Neuron (in vitro differentiated cells): Measurements from ENCODE around the gene AHRR.

ENCODE experiments used
- H2AFZ ChIP-seq: one replicate; pipeline ENCODE4 v1.6.1; 2013; ENCODE audit warnings: low read depth, mild to moderate bottlenecking, inconsistent platforms, low read length, moderate library complexity
- H3K27me3 ChIP-seq: one replicate; pipeline ENCODE4 v1.6.1; 2013; ENCODE audit warnings: low read length; ENCODE audit not compliant: insufficient read depth
- H3K36me3 ChIP-seq: one replicate; pipeline ENCODE4 v1.6.1; 2013; ENCODE audit warnings: low read length; ENCODE audit not compliant: insufficient read depth
- H3K4me1 ChIP-seq: one replicate; pipeline ENCODE4 v1.6.1; 2013; ENCODE audit warnings: low read length; ENCODE audit not compliant: insufficient read depth
- H3K4me3 ChIP-seq: 2 replicates; pipeline ENCODE4 v1.5.1; 2013; ENCODE audit warnings: mild to moderate bottlenecking, low read length, moderate library complexity
- H3K9me3 ChIP-seq: one replicate; pipeline ENCODE4 v1.6.1; 2013; ENCODE audit warnings: low read length

Gene AHRR

DNA sequence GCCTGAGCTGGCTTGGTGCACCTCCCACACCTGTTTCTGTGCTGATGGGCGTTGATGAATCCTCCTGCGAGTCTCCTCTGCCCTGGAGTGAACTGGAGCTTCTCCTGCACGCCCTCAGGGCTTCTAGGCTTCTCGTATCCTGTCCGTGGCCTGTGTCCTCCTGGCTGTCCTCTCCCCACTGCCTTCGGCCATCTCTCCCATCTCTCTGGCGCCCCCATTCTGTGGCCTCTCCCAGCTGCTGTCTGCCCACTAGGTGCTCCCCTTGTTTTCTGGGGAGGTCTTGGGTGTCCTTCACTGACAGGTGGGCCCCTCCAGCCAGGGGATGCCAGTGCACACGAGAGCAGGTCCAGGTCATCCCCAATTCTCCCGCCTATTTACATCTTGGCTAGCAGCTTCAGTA, 28.8 kb downstream of the AHRR start:
- no peak overlapping the region for H3K4me3 ChIP-seq
- peaks cover 12% of the 10 kb centered on the region for H3K4me1 ChIP-seq
- H3K36me3 ChIP-seq, result no peaks in the 10 kb centered on the region
- no peaks in the 10 kb centered on the region for H3K27me3 ChIP-seq
- no peak overlapping the region for H2AFZ ChIP-seq
- H3K9me3 ChIP-seq, result no peaks in the 10 kb centered on the region

DNA sequence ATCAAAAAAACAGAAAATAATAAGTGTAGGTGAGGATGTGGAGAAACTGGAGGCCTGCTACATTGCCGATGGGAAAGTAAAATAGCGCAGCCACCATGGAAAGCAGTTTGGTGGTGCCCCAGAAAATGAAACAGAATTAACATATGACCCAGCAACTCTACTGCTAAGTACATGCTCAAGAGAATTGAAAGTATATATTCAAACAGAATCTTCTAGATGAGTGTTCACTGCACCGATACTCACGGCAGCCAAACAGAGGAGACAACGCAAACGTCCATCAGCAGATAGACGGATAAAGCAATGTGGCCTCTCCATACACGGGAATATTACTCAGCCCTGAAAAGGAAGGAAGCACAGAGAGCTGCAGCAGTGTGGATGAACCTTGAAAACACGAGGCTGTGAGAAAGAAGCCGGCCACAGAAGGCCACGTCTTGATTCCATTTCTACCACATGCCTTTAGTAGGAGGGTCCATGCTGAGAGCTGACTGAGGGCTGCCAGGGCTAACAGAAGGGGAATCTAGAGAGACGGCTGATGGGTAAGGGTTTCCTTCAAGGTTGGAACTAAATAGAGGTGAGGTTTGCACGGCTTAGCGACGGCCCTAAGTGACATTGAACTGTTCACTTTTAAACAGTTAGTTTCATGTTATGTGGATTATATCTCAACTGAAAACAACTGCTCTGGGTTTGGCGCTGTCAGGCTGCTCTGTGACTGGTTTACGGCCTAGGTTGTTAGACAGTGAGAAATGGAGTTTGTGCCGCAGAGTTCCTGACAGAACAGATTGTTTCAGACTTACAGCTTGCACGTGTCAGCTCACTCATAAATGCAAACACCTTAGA, 29.8 kb downstream of the AHRR start:
- H3K9me3 ChIP-seq, result no peaks in the 10 kb centered on the region
- no peaks in the 10 kb centered on the region for H3K36me3 ChIP-seq
- no peak overlapping the region for H2AFZ ChIP-seq
- H3K27me3 ChIP-seq, result no peaks in the 10 kb centered on the region
- H3K4me1 ChIP-seq, result peaks cover 5% of the 10 kb centered on the region
- no peak overlapping the region for H3K4me3 ChIP-seq

DNA sequence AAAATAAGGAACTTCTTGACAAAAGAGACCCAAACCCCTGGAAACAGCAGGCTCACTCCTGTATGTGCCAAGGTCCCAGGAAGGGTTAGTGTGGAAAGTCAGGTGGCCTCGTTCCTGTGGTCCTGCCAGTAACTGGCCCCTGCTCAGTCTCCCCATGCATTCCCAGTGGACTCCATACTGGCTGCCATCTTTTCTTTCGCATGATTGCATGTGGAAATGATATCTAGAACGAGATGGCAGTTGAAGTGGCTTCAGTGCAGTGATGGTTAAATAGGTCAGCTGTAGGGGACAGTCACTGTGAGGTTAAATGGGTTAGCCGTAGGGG, 30.4 kb downstream of the AHRR start:
- H3K4me3 ChIP-seq, result no peak overlapping the region
- H3K9me3 ChIP-seq, result no peaks in the 10 kb centered on the region
- no peak overlapping the region for H2AFZ ChIP-seq
- peaks cover 5% of the 10 kb centered on the region for H3K4me1 ChIP-seq
- no peaks in the 10 kb centered on the region for H3K36me3 ChIP-seq
- H3K27me3 ChIP-seq, result no peaks in the 10 kb centered on the region

DNA sequence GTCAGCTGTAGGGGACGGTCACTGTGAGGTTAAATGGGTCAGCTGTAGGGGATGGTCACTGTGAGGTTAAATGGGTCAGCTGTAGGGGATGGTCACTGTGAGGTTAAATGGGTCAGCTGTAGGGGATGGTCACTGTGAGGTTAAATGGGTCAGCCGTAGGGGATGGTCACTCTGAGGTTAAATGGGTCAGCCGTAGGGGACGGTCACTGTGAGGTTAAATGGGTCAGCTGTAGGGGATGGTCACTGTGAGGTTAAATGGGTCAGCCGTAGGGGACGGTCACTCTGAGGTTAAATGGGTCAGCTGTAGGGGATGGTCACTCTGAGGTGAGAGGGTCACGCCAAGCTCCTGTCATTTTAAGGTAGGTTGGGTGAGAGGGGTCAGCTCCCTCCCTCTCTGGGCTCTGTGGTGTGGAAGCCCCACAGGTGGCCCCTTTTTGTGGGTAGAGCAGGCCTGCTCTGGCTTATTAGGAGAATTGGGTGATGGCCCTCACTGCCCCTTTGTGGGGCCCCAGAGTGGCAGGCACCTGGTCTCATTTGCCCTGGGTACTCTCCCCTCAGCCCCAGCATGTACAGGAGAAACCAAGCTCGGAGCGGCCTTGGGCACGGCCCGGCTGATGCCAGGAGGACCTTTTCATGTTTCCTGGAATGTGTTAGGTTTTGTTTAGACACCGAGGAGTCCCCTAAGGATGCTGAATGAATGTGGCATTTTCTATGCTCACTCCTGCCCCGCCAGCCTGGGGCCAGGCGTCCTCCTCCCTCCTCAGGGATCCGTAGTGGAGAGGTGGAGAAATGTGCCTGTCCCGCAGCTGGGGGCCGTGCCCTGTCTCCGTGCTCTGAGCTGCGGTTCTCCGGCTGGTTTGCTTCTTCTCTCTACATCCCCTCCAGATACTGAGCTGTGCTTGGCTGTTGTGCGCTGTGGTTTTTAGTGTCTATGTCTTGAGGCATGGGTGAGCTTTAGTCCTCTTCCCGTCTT, 31.4 kb downstream of the AHRR start:
- Histone ChIP-seq H3K4me1 (peaks cover 5% of the 10 kb centered on the region), H3K27me3 (no peaks in the 10 kb centered on the region), H3K36me3 (no peaks in the 10 kb centered on the region), H3K9me3 (no peaks in the 10 kb centered on the region), H3K4me3 (no peak overlapping the region), H2AFZ (no peak overlapping the region)

DNA sequence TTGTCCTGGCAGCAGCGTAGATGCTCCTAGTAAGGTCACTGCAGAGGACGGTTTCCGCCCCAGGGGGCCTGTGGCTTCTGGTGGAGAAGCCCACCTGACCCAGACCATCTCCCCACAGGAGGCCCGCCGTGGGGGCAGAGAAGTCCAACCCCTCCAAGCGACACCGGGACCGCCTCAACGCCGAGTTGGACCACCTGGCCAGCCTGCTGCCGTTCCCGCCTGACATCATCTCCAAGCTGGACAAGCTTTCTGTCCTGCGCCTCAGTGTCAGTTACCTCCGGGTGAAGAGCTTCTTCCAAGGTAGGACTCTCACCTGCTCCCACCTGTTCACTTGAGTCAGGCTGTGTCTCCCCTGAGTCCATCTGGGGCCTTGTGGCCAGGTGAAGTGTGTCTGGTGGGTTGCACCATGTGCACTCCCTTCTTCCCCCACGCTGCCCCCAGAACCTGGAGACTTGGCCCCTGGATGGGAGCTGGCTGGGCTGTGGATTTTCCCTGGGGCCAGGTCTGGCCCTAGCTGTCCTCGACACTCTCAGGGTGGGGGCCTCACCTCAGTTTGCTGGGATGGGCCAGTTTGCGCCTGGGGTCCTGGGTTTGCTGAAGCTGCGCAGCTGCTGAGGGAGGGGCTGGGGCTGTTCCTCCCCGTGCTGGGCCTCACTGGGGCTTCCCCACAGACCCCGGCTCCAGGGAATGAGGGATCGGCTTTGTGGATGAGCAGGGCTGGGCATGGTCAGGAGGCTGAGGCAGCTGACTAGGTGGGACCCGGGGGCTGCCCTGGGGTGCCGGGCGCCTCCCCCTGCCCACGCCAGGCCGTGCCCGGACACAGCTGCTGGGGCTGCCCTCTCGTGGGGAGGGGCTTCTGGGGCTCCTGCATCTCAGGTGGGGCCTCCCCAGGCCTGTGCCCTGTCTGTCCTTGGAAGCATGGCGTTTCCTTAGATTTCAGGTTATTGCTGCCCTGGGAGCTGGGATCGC, 32.4 kb downstream of the AHRR start:
- Histone ChIP-seq H2AFZ (no peak overlapping the region), H3K27me3 (no peaks in the 10 kb centered on the region), H3K36me3 (no peaks in the 10 kb centered on the region), H3K9me3 (no peaks in the 10 kb centered on the region), H3K4me3 (no peak overlapping the region), H3K4me1 (peaks cover 5% of the 10 kb centered on the region)

DNA sequence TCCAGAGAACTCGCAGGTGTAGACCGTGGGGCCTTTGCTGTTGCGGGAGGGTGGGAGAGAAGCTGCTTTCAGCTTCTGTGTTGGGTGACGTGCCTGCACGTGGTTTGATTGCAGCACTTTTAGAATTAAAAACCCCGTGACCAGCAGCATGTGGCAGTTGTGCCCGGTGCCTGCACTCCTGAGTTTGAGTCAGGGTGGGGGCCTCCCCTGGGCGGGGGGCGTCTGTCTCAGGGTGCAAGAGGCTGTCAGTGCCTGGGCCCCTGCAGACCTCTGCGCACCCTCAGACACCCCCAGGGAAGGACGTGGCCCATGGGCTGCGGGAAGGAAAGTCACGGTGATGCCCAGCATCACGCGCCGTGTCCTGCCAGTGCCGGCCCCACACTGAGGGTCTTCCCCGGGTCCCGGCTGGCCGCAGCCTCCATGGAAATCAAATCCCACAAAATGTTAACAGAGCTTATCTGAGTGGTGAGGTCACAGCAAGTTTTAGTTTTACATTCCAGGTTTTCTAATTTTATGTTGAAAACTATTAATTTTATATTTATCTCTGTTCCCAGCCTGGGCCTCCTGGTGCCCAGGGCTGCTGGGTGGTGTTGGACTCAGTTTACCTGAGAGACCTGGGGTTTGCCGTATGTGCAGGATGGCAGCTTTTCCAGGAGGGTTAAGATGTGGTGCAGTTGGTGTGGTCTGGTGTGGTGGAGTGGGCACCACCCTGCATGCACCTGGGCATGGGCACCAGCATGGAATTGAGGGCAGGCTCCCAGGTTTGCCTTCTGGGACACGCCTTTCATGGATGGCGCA, 33.3 kb downstream of the AHRR start:
- Histone ChIP-seq H3K36me3 (no peaks in the 10 kb centered on the region), H3K27me3 (no peaks in the 10 kb centered on the region), H3K4me3 (no peak overlapping the region), H2AFZ (no peak overlapping the region), H3K4me1 (peaks cover 5% of the 10 kb centered on the region), H3K9me3 (no peaks in the 10 kb centered on the region)

DNA sequence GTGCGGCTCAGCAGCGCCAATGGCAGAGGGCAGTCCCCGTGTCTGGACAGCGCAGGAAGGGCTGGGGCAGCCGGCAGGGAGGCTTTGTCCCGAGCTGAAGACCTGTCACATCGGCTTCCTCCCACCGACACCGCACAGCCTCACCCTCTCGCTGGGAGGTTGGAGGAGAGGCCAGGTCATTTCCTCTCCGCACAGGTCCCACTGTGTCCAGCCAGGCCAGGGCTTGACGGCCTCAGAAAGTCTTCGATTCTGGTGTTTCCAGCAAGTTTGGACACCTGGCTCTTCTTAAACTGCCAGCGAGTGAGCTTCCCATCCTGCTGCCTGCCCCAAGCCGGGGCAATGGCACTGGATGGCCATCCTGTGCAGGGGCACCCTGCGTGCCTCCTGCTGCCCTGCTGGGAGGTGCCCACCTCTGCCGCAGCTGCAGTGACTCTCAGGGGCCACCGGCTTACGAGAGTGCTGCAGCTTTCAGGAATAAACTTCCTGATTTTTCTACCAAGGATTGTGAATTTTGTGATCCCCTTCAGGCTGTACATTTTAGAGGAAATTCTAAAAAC, 33.9 kb downstream of the AHRR start:
- H3K9me3 ChIP-seq, result no peaks in the 10 kb centered on the region
- peaks cover 5% of the 10 kb centered on the region for H3K4me1 ChIP-seq
- no peak overlapping the region for H3K4me3 ChIP-seq
- H2AFZ ChIP-seq, result no peak overlapping the region
- H3K36me3 ChIP-seq, result no peaks in the 10 kb centered on the region
- H3K27me3 ChIP-seq, result no peaks in the 10 kb centered on the region

DNA sequence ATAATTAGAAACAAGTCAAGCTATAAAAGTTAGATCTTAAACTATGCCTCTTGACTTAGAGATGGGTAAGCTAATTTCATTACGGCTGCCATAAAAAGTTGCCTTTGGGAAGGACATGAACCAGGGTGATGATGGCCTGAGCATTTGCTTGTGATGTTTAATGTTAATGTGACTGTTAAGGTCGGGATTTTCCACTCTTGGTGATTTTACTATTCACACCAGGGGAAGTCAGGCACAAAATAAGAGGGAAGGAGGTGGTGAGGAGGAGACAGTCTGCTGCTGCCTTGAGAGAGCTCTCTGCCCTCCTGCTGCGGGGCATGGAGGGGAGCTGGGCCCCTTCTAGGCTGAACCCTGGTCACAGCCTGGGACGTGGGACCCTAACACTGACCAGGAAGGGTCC, 34.4 kb downstream of the AHRR start:
- no peak overlapping the region for H3K4me3 ChIP-seq
- no peaks in the 10 kb centered on the region for H3K9me3 ChIP-seq
- no peaks in the 10 kb centered on the region for H3K36me3 ChIP-seq
- H2AFZ ChIP-seq, result no peak overlapping the region
- H3K4me1 ChIP-seq, result peaks cover 5% of the 10 kb centered on the region
- no peaks in the 10 kb centered on the region for H3K27me3 ChIP-seq

DNA sequence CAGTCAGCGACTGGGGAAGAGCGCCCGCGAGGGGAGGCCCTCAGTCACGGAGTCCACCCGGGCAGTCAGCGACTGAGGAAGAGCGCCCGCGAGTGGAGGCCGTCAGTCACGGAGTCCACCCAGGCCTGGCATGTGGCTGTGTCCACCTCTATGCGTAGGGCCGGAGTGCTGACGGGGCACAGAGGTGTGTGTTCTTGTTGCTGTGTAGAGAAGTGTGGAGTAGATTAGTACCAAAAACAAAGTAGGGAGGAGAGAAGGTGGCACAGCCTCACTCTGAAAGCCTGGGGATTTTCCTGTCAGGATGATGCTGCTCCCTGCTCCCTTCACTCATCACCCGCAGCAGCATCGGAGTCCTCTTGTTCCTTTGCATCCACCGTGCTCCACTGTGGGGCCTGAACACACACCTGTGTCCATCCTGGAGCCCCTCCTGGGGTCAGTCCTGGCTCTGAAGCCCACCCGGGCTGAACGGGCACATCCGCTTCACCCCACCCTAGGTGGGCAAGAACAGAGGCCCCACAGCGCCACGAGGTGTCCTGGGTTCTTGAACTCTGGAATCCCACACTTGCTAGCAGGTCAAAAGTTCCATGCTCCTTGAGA, 37.9 kb downstream of the AHRR start:
- Histone ChIP-seq H3K4me3 (no peak overlapping the region), H3K9me3 (peaks cover 8% of the 10 kb centered on the region), H3K4me1 (peaks cover 5% of the 10 kb centered on the region), H2AFZ (no peak overlapping the region), H3K36me3 (no peaks in the 10 kb centered on the region), H3K27me3 (no peaks in the 10 kb centered on the region)

DNA sequence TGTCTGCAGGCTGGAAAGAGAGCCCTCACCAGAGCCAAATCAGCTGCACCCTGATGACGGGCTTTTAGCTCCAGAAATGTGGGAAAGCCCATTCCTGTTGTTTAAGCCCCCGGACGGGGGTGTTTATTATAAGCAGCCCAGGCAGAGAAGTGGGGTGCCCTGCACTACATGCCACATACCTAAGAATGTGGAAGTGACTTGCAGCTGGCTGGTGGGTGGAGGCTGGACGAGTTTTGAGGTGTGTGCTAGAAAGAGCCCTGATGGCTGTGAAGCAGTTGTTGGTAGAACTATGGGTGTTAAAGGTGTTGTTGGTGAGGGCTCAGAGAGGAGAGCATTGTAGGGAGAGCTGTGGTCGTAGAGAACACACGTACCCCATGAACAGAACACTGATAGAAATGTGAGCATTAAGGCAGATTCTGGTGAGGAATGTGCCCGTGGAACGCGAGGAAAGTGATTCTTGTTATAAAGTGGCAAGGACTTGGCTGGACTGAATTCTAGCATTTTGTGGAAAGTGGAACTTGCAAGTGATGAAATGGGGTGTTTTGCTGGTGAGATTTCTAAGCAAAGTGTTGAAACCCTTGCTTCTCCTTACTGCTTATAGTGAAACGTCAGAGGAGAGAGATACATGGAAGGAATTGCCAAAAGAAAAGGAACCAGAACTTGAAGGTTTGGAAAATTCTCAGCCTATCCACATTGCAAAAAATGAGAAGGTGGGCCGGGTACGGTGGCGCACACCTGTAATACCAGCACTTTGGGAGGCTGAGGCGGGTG, 38.9 kb downstream of the AHRR start:
- H3K9me3 ChIP-seq, result peaks cover 8% of the 10 kb centered on the region
- H2AFZ ChIP-seq, result no peak overlapping the region
- no peaks in the 10 kb centered on the region for H3K27me3 ChIP-seq
- H3K36me3 ChIP-seq, result no peaks in the 10 kb centered on the region
- no peak overlapping the region for H3K4me3 ChIP-seq
- peaks cover under 1% of the 10 kb centered on the region for H3K4me1 ChIP-seq

DNA sequence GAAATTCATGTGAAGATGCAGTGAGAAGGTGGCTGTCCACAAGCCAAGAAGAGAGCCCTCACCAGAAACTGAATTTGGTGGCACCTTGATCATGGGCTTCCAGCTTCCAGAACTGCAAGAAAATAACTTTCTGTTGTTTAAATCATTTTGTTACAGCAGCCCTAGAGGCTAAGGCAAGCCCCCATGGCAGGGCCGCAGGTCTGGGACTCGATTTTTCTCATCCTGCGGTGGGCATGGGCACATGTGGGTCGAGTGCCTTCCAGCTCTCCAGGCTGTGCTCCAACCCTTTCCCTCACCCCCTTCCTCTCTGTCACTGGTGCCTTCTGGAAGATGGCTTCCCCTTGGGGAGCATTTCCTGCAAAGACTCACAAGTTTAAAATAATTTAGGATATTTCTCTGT, 40.7 kb downstream of the AHRR start:
- H3K4me3 ChIP-seq, result no peak overlapping the region
- no peaks in the 10 kb centered on the region for H3K27me3 ChIP-seq
- H3K36me3 ChIP-seq, result no peaks in the 10 kb centered on the region
- no peaks in the 10 kb centered on the region for H3K4me1 ChIP-seq
- peaks cover 8% of the 10 kb centered on the region for H3K9me3 ChIP-seq
- H2AFZ ChIP-seq, result no peak overlapping the region
